ENCODE data around the gene CYP4A22.
"Not testable (repeated sequence)": the region's sequence is repeated elsewhere in the genome, so short reads cannot be mapped to it uniquely, and the experiment has no call there.

CYP4A22 gene

DNA sequence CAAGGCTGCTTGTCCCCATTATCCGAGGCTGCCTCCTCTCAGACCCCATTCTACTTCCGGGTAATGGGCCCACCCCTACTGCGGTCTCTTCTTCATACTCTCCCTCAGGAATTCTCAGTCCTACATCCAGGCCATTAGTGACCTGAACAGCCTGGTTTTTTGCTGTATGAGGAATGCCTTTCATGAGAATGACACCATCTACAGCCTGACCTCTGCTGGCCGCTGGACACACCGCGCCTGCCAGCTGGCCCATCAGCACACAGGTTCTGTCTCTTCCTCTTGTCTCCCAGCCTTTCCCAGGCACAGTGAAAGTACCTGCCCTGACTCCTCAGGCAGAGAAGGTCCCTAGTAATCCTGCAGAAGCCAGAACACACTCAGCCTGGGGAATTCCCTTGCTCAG is 6.4 kb downstream of the CYP4A22 start:
- H3K4me3 ChIP-seq (ENCODE audit: control insufficient read depth, low read depth, low read length); DNase-seq (ENCODE audit: low read depth): not testable (repeated sequence)
- peak; percentile 27 for TF ChIP-seq CTCF (IDR thresholded peaks at IDR 0.05; ENCODE audit: control insufficient read depth, insufficient read depth, low read depth, low read length, missing control alignments)

DNA sequence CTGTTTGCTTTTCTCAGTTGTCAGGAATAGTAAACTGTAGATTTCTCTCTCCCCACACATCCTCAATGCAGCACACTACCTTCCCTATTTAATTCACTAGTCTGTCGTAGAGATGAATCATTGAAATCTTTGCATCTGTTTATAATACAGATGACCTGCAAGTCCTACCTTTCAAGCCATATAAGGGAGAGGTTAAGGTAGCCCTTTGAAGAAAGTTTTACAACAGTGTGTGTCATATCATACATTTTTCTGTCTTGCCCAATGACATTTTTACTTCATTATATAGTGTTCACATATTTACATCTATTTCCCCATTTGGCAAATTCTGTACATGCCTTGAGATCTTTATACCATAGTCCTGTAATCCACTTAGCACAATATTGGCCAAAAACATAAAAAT is 9.3 kb downstream of the CYP4A22 start:
- not testable (repeated sequence) for DNase-seq (ENCODE audit: low read depth); H3K4me3 ChIP-seq (ENCODE audit: control insufficient read depth, low read depth, low read length)

- TF ChIP-seq CTCF (IDR thresholded peaks at IDR 0.05; ENCODE audit: control insufficient read depth, insufficient read depth, low read depth, low read length, missing control alignments), result no peak
- no peak for DNase-seq (ENCODE audit: low read depth)
- no peak overlapping the region for H3K4me3 ChIP-seq (ENCODE audit: control insufficient read depth, low read depth, low read length)
Observed at GRCh38 chr1:47147047-47147785, 10.0 kb downstream of the CYP4A22 start.

- not testable (repeated sequence) for H3K4me3 ChIP-seq (ENCODE audit: control insufficient read depth, low read depth, low read length)
Observed at GRCh38 chr1:47149162-47149561, 11.9 kb downstream of the CYP4A22 start.

DNA sequence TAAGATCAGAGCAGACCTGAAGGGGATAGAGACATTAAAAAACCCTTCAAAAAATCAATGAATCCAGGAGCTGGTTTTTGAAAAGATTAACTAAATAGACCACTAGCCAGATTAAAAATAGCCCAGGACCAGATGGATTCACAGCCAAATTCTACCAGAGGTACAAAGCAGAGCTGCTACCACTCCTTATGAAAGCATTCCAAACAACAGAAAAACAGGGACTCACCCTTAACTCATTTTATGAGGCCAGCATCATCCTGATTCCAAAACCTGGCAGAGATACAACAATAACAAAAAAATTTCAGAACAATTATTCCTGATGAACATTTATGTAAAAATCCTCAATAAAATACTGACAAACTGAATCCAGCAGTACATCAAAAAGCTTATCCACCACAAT is 19.2 kb downstream of the CYP4A22 start:
- not testable (repeated sequence) for H3K4me3 ChIP-seq (ENCODE audit: control insufficient read depth, low read depth, low read length); DNase-seq (ENCODE audit: low read depth)

More at GRCh38 chr1:47149162-47149561, 11.9 kb downstream of the CYP4A22 start:
- not testable (repeated sequence) for DNase-seq (ENCODE audit: low read depth)

GRCh38 chr1:47157957-47158356 is 20.7 kb downstream of the CYP4A22 start:
- DNase-seq (ENCODE audit: low read depth), result not testable (repeated sequence)

GRCh38 chr1:47160716-47161115 is 23.5 kb downstream of the CYP4A22 start:
- no peak overlapping the region for H3K4me3 ChIP-seq (ENCODE audit: control insufficient read depth, low read depth, low read length)
- DNase-seq (ENCODE audit: low read depth), result no peak
- no peak for TF ChIP-seq CTCF (IDR thresholded peaks at IDR 0.05; ENCODE audit: control insufficient read depth, insufficient read depth, low read depth, low read length, missing control alignments)

More at GRCh38 chr1:47157957-47158356, 20.7 kb downstream of the CYP4A22 start:
- not testable (repeated sequence) for H3K4me3 ChIP-seq (ENCODE audit: control insufficient read depth, low read depth, low read length)

DNA sequence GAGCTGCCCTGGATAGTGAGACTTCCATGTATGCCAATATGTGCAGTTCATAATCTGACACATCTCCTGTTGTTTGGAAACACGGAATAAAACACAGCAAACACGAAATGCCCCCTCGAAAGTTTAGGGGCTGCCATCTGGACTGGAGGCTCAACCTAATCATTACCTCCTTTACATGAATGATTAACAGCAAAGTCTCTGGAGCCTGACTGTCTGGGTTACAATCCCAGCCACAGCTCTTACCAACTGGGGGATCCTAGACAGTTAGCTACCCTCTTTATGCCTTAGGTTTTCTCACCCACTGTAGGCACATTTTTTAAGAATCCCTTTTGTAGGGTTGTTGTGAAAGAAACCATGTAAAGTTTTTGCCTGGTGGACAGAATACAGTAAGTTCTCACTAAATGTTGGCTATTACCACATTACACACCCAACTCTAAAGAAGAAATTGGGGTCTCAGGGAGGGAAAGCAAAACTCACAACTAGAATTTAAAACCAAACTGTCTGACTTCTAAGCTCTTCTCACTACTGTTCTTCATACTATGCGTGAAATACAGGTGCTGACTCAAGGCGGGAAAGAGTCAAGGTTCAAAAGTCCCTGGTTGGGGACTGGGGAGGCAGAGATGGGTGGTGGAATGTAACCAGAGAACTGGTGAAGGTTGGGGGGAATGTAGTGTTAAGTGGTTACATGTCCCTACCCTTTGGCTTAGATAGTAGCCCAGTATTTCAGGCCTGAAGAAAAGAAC is 24.2 kb downstream of the CYP4A22 start:
- no peak for DNase-seq (ENCODE audit: low read depth)
- H3K4me3 ChIP-seq (ENCODE audit: control insufficient read depth, low read depth, low read length), result no peak overlapping the region
- no peak for TF ChIP-seq CTCF (IDR thresholded peaks at IDR 0.05; ENCODE audit: control insufficient read depth, insufficient read depth, low read depth, low read length, missing control alignments)

GRCh38 chr1:47164552-47164951 is 27.3 kb downstream of the CYP4A22 start:
- DNase-seq (ENCODE audit: low read depth), result no peak
- TF ChIP-seq CTCF (IDR thresholded peaks at IDR 0.05; ENCODE audit: control insufficient read depth, insufficient read depth, low read depth, low read length, missing control alignments), result no peak
- no peak overlapping the region for H3K4me3 ChIP-seq (ENCODE audit: control insufficient read depth, low read depth, low read length)

Data from AG09309 (cell line).